ENCODE measurements around the gene RPL21. TPM values are rescaled to one million over a fixed set of nuclear protein-coding genes. Genes with fewer than 3 reads are reported as not detected.

Gene RPL21
- total RNA-seq, 1 donor from 2014 or later, result 802 TPM

DNA sequence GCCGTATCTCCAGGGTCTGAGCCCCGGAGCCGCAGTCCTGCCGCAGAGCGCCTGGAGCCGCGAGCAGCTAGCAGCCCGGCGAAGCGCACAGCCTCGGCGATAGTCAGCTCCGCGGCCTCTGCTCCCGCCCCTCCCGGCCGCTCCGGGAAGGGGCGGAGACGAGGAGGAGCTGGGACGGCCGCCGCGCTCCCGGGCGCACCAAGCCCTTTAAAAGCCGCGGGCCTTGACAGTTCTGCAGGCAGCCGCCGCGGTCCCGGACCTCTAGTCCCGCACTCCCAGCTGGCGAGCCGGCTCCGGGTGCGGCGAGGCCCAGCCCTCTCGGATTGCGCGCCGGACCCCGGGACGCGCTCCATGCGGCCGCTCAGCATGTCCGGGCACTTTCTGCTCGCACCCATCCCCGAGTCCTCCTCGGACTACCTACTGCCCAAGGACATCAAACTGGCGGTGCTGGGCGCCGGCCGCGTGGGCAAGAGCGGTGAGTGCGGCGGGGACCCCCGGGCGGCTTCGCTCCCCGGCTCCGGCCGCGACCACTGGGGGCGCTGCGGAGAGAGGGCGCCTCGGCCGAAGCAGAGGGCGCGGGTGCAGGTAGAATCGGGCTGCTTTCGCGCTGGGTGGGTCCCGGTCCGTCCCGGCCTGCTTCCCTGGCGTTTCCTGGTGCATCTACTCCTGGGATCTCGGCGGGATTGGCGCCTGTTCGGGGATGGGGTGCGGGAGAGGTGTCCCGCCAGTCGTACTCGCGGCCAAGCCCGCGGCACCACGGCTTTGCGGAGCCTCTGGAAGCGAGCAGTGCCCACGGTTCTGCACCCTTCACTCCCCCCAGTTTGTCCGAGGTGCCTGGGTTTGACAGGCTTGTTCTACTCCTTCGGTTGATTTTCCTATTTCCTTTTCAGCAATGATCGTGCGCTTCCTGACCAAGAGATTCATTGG is 19.5 kb downstream of the RPL21 start, which contains the start of gene RASL11A:
TSS of gene RASL11A (plus strand) at position 237 of the 927 bp plus-strand sequence. CDS start at position 352, 115 bp downstream.
- no peaks in the 10 kb centered on the region for H3K9me3 Mint-ChIP-seq (ENCODE audit: unreplicated experiment)
- peak; percentile 93 for DNase-seq (ENCODE audit: extremely low spot score, unreplicated experiment)
- no peaks in the 10 kb centered on the region for H3K36me3 Mint-ChIP-seq (ENCODE audit: unreplicated experiment)
- peak within 1 kb of the TSS; percentile 86 for H3K27ac Mint-ChIP-seq (ENCODE audit: unreplicated experiment)
- TF ChIP-seq, protein P1, sequence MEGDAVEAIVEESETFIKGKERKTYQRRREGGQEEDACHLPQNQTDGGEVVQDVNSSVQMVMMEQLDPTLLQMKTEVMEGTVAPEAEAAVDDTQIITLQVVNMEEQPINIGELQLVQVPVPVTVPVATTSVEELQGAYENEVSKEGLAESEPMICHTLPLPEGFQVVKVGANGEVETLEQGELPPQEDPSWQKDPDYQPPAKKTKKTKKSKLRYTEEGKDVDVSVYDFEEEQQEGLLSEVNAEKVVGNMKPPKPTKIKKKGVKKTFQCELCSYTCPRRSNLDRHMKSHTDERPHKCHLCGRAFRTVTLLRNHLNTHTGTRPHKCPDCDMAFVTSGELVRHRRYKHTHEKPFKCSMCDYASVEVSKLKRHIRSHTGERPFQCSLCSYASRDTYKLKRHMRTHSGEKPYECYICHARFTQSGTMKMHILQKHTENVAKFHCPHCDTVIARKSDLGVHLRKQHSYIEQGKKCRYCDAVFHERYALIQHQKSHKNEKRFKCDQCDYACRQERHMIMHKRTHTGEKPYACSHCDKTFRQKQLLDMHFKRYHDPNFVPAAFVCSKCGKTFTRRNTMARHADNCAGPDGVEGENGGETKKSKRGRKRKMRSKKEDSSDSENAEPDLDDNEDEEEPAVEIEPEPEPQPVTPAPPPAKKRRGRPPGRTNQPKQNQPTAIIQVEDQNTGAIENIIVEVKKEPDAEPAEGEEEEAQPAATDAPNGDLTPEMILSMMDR (IDR thresholded peaks at IDR 0.05), result peak; percentile 99
- H3K4me1 Mint-ChIP-seq (ENCODE audit: unreplicated experiment), result peaks cover 39% of the 10 kb centered on the region
- H3K27me3 Mint-ChIP-seq (ENCODE audit: unreplicated experiment), result peaks cover 5% of the 10 kb centered on the region
- peak within 1 kb of the TSS; percentile 87 for H3K4me3 Mint-ChIP-seq (ENCODE audit: unreplicated experiment)

DNA sequence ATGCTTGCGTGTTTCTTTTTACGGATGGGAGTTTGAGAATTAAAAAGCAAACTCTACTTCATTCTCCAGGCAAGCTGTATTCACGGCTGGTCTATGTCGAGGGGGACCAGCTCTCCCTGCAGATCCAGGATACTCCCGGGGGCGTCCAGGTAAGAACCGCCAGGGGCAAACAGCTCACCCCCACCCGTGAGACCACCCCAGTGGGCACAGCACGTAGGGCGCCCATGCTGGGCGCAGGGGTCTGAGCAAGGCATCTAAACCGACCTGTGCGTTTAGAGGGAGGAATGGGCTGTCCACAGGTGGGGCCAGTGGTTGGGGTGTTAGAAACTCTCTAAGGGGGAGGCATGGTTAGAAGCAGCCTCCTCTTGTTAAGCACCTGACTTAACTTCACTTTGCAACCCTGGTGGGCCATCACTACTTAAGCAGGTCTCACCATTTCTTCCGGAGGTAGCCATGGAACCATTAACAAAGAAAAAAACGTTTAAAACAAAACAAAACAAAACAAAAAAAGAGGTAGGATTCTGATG is 20.3 kb downstream of the RPL21 start:
- H3K4me3 Mint-ChIP-seq (ENCODE audit: unreplicated experiment), result peak overlapping the region; percentile 87
- peaks cover 39% of the 10 kb centered on the region for H3K4me1 Mint-ChIP-seq (ENCODE audit: unreplicated experiment)
- H3K36me3 Mint-ChIP-seq (ENCODE audit: unreplicated experiment), result no peaks in the 10 kb centered on the region
- H3K27ac Mint-ChIP-seq (ENCODE audit: unreplicated experiment), result peak overlapping the region; percentile 15
- H3K9me3 Mint-ChIP-seq (ENCODE audit: unreplicated experiment), result no peaks in the 10 kb centered on the region
- peak; percentile 76 for DNase-seq (ENCODE audit: extremely low spot score, unreplicated experiment)
- peaks cover 11% of the 10 kb centered on the region for H3K27me3 Mint-ChIP-seq (ENCODE audit: unreplicated experiment)
- TF ChIP-seq, protein P1 (IDR thresholded peaks at IDR 0.05), result no peak

DNA sequence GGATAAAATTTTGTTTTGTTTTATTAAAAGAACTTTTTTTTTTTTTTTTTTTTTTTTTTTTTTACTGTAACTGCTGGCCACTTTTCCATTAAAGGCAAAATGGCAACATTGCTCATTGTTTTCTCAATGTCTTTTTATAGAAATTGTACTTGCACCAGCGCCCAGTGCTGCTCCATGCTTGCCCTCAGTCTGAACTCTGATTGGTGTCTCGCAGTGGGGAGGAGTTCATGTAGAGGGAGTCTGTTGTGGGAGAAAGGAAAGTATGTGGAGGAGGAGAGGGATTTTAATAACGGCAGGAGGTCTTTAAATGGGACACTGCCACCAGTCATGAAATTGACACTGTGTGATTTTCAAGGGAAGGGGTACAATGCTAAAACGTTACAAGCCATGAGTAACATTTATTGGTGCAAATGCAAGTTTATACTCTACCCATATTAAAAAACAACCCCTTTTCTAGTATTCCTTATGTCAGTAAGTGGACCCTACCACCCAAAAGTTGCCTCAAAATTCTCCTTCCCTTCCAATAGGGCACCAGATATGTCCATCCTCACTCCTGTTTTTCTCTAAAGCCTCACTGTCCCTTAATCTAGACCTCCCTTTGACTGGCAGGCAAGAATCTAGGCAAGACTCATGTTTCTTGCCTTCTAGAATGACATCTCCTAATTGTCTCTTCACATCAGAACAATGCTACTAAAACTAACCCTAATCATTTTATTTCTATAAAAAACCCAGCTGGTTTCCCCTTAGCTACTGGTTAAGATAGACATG is 22.5 kb downstream of the RPL21 start:
- peaks cover 39% of the 10 kb centered on the region for H3K4me1 Mint-ChIP-seq (ENCODE audit: unreplicated experiment)
- H3K27ac Mint-ChIP-seq (ENCODE audit: unreplicated experiment), result no peak overlapping the region
- no peak for DNase-seq (ENCODE audit: extremely low spot score, unreplicated experiment)

DNA sequence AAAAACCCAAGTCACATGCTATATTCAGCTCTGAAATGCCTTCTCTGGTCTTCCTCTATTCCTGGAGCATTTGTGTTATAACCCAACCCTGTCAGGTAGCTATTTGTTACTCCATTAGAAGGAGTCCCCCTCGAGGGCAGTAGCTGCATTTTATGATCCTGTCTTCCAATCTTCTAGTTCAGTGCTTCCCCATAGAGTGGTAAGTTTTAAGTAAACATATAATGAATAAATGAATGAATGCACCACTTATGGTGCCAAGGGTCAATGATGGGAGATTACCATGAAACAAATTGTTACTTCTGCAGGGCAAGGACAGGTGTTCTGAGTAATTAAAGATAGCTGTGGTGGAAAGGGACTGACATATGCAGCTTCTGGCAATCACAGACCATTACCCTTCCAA is 23.3 kb downstream of the RPL21 start:
- Mint-ChIP-seq H3K4me3 (ENCODE audit: unreplicated experiment) (no peak overlapping the region), H3K27me3 (ENCODE audit: unreplicated experiment) (peaks cover 28% of the 10 kb centered on the region), H3K9me3 (ENCODE audit: unreplicated experiment) (no peaks in the 10 kb centered on the region), H3K4me1 (ENCODE audit: unreplicated experiment) (peaks cover 39% of the 10 kb centered on the region), H3K27ac (ENCODE audit: unreplicated experiment) (no peak overlapping the region), H3K36me3 (ENCODE audit: unreplicated experiment) (no peaks in the 10 kb centered on the region)
- TF ChIP-seq, protein P1 (IDR thresholded peaks at IDR 0.05), result no peak
- DNase-seq (ENCODE audit: extremely low spot score, unreplicated experiment), result no peak

More for the DNA sequence above, 22.5 kb downstream of the RPL21 start:
- H3K27me3 Mint-ChIP-seq (ENCODE audit: unreplicated experiment), result peaks cover 28% of the 10 kb centered on the region
- TF ChIP-seq, protein P1 (IDR thresholded peaks at IDR 0.05), result no peak
- no peaks in the 10 kb centered on the region for H3K9me3 Mint-ChIP-seq (ENCODE audit: unreplicated experiment)
- no peak overlapping the region for H3K4me3 Mint-ChIP-seq (ENCODE audit: unreplicated experiment)
- no peaks in the 10 kb centered on the region for H3K36me3 Mint-ChIP-seq (ENCODE audit: unreplicated experiment)
